HT1080 (cell line): ENCODE data around the gene EPHA7. TPM values are rescaled to one million over a fixed set of nuclear protein-coding genes. Genes with fewer than 3 reads are reported as not detected.

Experiments used
- DNase-seq: peaks from one replicate; pipeline ENCODE4 v3.0.0-alpha.2; 2015; ENCODE audit warnings: low read depth
- total RNA-seq: library from RNA; depleted of rRNA; stranded (reverse); fragments of >200 nt; shearing (Covaris generic); gene quantifications from 2 replicates; pipeline ENCODE4 v1.2.3, GENCODE V29; 2014

EPHA7 gene
- total RNA-seq, 1 experiment from 2014 or later: not detected

- no peak for DNase-seq
Measured at GRCh38 chr6:93252930-93253329, 166.4 kb downstream of the EPHA7 start.

- peak; percentile 38 for DNase-seq
Measured at GRCh38 chr6:93248631-93249030, 170.7 kb downstream of the EPHA7 start.

GRCh38 chr6:93243231-93243778 is 176.1 kb downstream of the EPHA7 start:
- DNase-seq: no peak

- no peak for DNase-seq
Measured at GRCh38 chr6:93242049-93242448, 177.3 kb downstream of the EPHA7 start.

- DNase-seq: no peak
Measured at GRCh38 chr6:93238632-93239031, 180.7 kb downstream of the EPHA7 start.

- no peak for DNase-seq
Measured at GRCh38 chr6:93235775-93236174, 183.6 kb downstream of the EPHA7 start.

GRCh38 chr6:93226822-93227221 is 192.5 kb downstream of the EPHA7 start:
- DNase-seq: no peak

GRCh38 chr6:93222071-93222851 is 197.1 kb downstream of the EPHA7 start:
- DNase-seq: no peak

GRCh38 chr6:93219447-93219846 is 199.9 kb downstream of the EPHA7 start:
- no peak for DNase-seq

- no peak for DNase-seq
Measured at GRCh38 chr6:93218096-93218495, 201.3 kb downstream of the EPHA7 start.

- DNase-seq: no peak
Measured at GRCh38 chr6:93213028-93213427, 206.3 kb downstream of the EPHA7 start.

- DNase-seq: no peak
Measured at GRCh38 chr6:93210908-93211307, 208.5 kb downstream of the EPHA7 start.

GRCh38 chr6:93209358-93209757 is 210.0 kb downstream of the EPHA7 start:
- no peak for DNase-seq

GRCh38 chr6:93196406-93196970 is 222.9 kb downstream of the EPHA7 start:
- DNase-seq: no peak

GRCh38 chr6:93194480-93194879 is 224.9 kb downstream of the EPHA7 start:
- DNase-seq: no peak

- DNase-seq: no peak
Measured at GRCh38 chr6:93193868-93194267, 225.5 kb downstream of the EPHA7 start.
